ENCODE data around the gene SUSD3.

DNA sequence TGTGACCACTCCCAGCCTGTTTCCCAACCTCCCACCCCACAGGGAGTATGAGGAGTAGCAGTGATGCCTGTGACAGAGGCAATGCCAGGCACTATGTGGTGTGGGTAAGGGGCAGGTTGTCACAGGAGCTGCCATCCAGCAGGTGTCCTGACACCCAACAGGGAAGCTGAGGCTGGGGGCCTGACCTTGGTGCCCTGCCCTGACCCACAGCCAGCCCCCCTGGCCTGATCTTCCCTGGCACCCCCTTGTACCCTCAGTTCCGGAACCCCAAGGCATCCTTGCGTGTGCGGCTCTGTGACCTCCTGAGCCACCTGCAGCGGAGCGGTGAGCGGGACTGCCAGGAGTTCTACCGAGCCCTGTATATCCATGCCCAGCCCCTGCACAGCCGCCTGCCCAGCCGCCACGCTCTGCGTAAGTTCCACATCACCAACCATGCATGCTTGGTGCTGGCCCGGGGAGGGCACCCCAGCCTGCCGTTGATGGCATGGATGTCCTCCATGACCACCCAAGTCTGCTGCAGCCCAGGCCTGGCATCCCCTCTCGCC lies 51.9 kb downstream of the SUSD3 start:
- TF ChIP-seq POLR2AphosphoS5 (IDR thresholded peaks at IDR 0.05; ENCODE audit: insufficient read depth, low read depth, low read length) (no peak), EZH2 (IDR thresholded peaks at IDR 0.05; ENCODE audit: borderline replicate concordance, low read depth, low read length, severe bottlenecking) (no peak), FOS (IDR thresholded peaks at IDR 0.05; ENCODE audit: borderline replicate concordance, insufficient read depth, low read length) (no peak)
- TF ChIP-seq, protein P1, sequence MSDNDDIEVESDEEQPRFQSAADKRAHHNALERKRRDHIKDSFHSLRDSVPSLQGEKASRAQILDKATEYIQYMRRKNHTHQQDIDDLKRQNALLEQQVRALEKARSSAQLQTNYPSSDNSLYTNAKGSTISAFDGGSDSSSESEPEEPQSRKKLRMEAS (IDR thresholded peaks at IDR 0.05; ENCODE audit: insufficient read depth, insufficient read length) = no peak
- TF ChIP-seq, protein P2, sequence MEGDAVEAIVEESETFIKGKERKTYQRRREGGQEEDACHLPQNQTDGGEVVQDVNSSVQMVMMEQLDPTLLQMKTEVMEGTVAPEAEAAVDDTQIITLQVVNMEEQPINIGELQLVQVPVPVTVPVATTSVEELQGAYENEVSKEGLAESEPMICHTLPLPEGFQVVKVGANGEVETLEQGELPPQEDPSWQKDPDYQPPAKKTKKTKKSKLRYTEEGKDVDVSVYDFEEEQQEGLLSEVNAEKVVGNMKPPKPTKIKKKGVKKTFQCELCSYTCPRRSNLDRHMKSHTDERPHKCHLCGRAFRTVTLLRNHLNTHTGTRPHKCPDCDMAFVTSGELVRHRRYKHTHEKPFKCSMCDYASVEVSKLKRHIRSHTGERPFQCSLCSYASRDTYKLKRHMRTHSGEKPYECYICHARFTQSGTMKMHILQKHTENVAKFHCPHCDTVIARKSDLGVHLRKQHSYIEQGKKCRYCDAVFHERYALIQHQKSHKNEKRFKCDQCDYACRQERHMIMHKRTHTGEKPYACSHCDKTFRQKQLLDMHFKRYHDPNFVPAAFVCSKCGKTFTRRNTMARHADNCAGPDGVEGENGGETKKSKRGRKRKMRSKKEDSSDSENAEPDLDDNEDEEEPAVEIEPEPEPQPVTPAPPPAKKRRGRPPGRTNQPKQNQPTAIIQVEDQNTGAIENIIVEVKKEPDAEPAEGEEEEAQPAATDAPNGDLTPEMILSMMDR (IDR thresholded peaks at IDR 0.05; ENCODE audit: extremely low read depth in 1 of 2, insufficient read depth in 1 of 2, low read depth in 1 of 2, low read length in 2 of 2) = no peak

Data from endothelial cell of umbilical vein (primary cell).